HEK293T (cell line): Measurements from ENCODE around the gene C1QTNF6.
"Not testable (repeated sequence)": the region's sequence is repeated elsewhere in the genome, so short reads cannot be mapped to it uniquely, and the experiment has no call there.

Source experiments
- CTCF ChIA-PET: fragments of 350-600 bp; formaldehyde crosslinking; extraction: SDS; loops from one replicate; lab custom pipeline; 2021; ENCODE audit warnings: antibody characterized with exemption, inconsistent platforms; lab: Yijun Ruan, JAX
- POLR2A ChIA-PET: fragments of 350-600 bp; formaldehyde crosslinking; extraction: SDS; loops from one replicate; lab custom pipeline; 2020; ENCODE audit warnings: antibody characterized with exemption, inconsistent platforms; lab: Yijun Ruan, JAX
- DNase-seq: peaks from one replicate; pipeline ENCODE4 v3.0.0; 2012; ENCODE audit warnings: mixed read lengths; ENCODE audit errors: extremely low spot score
- ARNT ChIP-seq: fragments of 450-650 bp; IDR thresholded peaks from 2 replicates; pipeline ENCODE4 v1.6.1; 2017; ENCODE audit warnings: mild to moderate bottlenecking
- BHLHE40 ChIP-seq: fragments of 450-650 bp; IDR thresholded peaks from 2 replicates; pipeline ENCODE4 v1.6.1; 2016; ENCODE audit warnings: mild to moderate bottlenecking, moderate library complexity, borderline replicate concordance
- CTBP1 ChIP-seq: fragments of 450-650 bp; IDR thresholded peaks from 2 replicates; pipeline ENCODE4 v1.6.1; 2016; ENCODE audit warnings: borderline replicate concordance
- ELF4 ChIP-seq: fragments of 450-650 bp; IDR thresholded peaks from 2 replicates; pipeline ENCODE4 v1.6.1; 2017; ENCODE audit warnings: antibody characterized with exemption
- FOXA1 ChIP-seq: fragments of 450-650 bp; IDR thresholded peaks from 2 replicates; pipeline ENCODE4 v1.6.1; 2016; ENCODE audit warnings: mild to moderate bottlenecking
- FOXK2 ChIP-seq: fragments of 450-650 bp; IDR thresholded peaks from 2 replicates; pipeline ENCODE4 v1.6.1; 2016; ENCODE audit warnings: mild to moderate bottlenecking
- FOXM1 ChIP-seq: fragments of 450-650 bp; IDR thresholded peaks from 2 replicates; pipeline ENCODE4 v1.6.1; 2017; ENCODE audit warnings: mild to moderate bottlenecking, borderline replicate concordance
- HDGF ChIP-seq: fragments of 450-650 bp; IDR thresholded peaks from 2 replicates; pipeline ENCODE4 v1.6.1; 2017; ENCODE audit warnings: antibody characterized with exemption, borderline replicate concordance
- L3MBTL2 ChIP-seq: fragments of 450-650 bp; conservative IDR thresholded peaks from 2 replicates; pipeline ENCODE4 v1.6.1; 2016; ENCODE audit warnings: mild to moderate bottlenecking
- LEF1 ChIP-seq: fragments of 450-650 bp; IDR thresholded peaks from 2 replicates; pipeline ENCODE4 v1.6.1; 2017; ENCODE audit warnings: mild to moderate bottlenecking, borderline replicate concordance
- NFRKB ChIP-seq: fragments of 450-650 bp; IDR thresholded peaks from 2 replicates; pipeline ENCODE4 v1.6.1; 2016; ENCODE audit warnings: mild to moderate bottlenecking, moderate library complexity
- PKNOX1 ChIP-seq: fragments of 450-650 bp; IDR thresholded peaks from 2 replicates; pipeline ENCODE4 v1.6.1; 2016
- SP1 ChIP-seq: fragments of 450-650 bp; IDR thresholded peaks from 2 replicates; pipeline ENCODE4 v1.6.1; 2017
- SUZ12 ChIP-seq: fragments of 450-650 bp; IDR thresholded peaks from 2 replicates; pipeline ENCODE4 v1.6.1; 2016; ENCODE audit warnings: mild to moderate bottlenecking
- TARDBP ChIP-seq: fragments of 450-650 bp; IDR thresholded peaks from 2 replicates; pipeline ENCODE4 v1.6.1; 2016
- ZNF384 ChIP-seq: fragments of 450-650 bp; IDR thresholded peaks from 2 replicates; pipeline ENCODE4 v1.6.1; 2016

Gene C1QTNF6

GRCh38 chr22:37187891-37188761, at the start of gene C1QTNF6:
C1QTNF6 (minus strand) TSS chr22:37188247; CDS start chr22:37188213, 34 bp downstream.
- ChIA-PET POLR2A (interaction anchor here (1.3 kb wide), 1 partner anchor 10 kb away, joined by 4 read pairs; no protein-coding TSS in a partner anchor), CTCF (interaction anchor here (0.6 kb wide), 1 partner anchor 542 kb away, joined by 4 read pairs; no protein-coding TSS in a partner anchor)
- DNase-seq: no peak
- TF ChIP-seq SUZ12: no peak
- no peak for TF ChIP-seq LEF1
- TF ChIP-seq FOXM1: no peak
- TF ChIP-seq SP1: no peak
- TF ChIP-seq FOXA1: no peak
- TF ChIP-seq ZNF384: no peak

GRCh38 chr22:37235897-37236607, 48.0 kb upstream of the C1QTNF6 start:
- DNase-seq: no peak
- CTCF ChIA-PET: no interaction called here
- TF ChIP-seq ZNF384 (no peak), SP1 (no peak), ARNT (no peak), FOXK2 (no peak), ELF4 (no peak), SUZ12 (no peak), HDGF (no peak), LEF1 (no peak), FOXA1 (no peak)
- POLR2A ChIA-PET: no interaction called here

- TF ChIP-seq SP1: no peak
- no peak for TF ChIP-seq LEF1
- TF ChIP-seq NFRKB: no peak
- TF ChIP-seq L3MBTL2: no peak
- TF ChIP-seq FOXK2: no peak
- no peak for TF ChIP-seq CTBP1
- TF ChIP-seq ARNT: no peak
- no peak for TF ChIP-seq FOXM1
- TF ChIP-seq BHLHE40: no peak
- no peak for TF ChIP-seq ELF4
- TF ChIP-seq PKNOX1: no peak
- no peak for TF ChIP-seq SUZ12
- no peak for TF ChIP-seq HDGF
- no peak for TF ChIP-seq FOXA1
- no peak for TF ChIP-seq TARDBP
- no peak for TF ChIP-seq ZNF384
- ChIA-PET CTCF (no interaction called here), POLR2A (no interaction called here)
- DNase-seq: no peak
These were observed 47.0 kb upstream of the C1QTNF6 start for GRCh38 chr22:37234736-37235711.

- CTCF ChIA-PET: no interaction called here
- TF ChIP-seq TARDBP (no peak), ZNF384 (no peak), FOXK2 (no peak), SP1 (no peak), ELF4 (no peak), HDGF (no peak), SUZ12 (no peak), BHLHE40 (no peak), LEF1 (no peak), FOXA1 (no peak), FOXM1 (no peak), ARNT (no peak), L3MBTL2 (no peak), CTBP1 (no peak), PKNOX1 (no peak), NFRKB (no peak)
- no peak for DNase-seq
- POLR2A ChIA-PET: no interaction called here
These were observed 45.9 kb upstream of the C1QTNF6 start for GRCh38 chr22:37233751-37234631.

DNA sequence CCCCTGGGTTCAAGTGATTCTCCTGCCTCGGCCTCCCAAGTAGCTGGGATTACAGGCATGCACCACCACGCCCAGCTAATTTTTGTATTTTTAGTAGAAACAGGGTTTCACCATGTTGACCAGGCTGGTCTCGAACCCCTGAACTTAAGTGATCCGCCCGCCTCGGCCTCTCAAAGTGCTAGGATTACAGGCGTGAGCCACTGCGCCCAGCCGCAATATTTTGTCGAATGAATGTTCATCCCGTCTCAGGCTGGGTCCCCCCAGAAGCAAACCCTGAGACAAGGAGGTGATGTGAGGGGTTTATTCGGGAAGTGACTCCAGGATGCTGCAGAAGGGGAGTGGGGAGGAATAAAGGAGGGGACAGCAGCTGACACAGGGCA, 45.3 kb upstream of the C1QTNF6 start:
- DNase-seq, POLR2A ChIA-PET, CTCF ChIA-PET: not testable (repeated sequence)
